Activated CD4-positive, alpha-beta T cell treated with anti-CD3 and anti-CD28 coated beads, Interleukin-2, amount 10 ng/mL, durations not matched to agents 7 days and 5 days (primary cell): ENCODE results near the gene PTK7. TPM values are rescaled to one million over a fixed set of nuclear protein-coding genes. Genes with fewer than 3 reads are reported as not detected.

Experiments
- CTCF ChIA-PET: fragments of 350-600 bp; sonication (Branson Sonifier 250); formaldehyde crosslinking; loops from one replicate; lab custom pipeline; 2021; ENCODE audit warnings: antibody characterized with exemption; lab: Charles Lee
- POLR2A ChIA-PET: fragments of 350-600 bp; sonication (Branson Sonifier 250); formaldehyde crosslinking; loops from one replicate; lab custom pipeline; 2021; ENCODE audit warnings: antibody characterized with exemption; lab: Charles Lee
- DNase-seq: peaks from one replicate; pipeline ENCODE4 v3.0.0-alpha.2; 2020
- H3K27ac Mint-ChIP-seq: one replicate; pipeline ENCODE4 v1.8.0; 2021; ENCODE audit warnings: mild to moderate bottlenecking, moderate library complexity, mixed read lengths
- H3K27me3 Mint-ChIP-seq: one replicate; pipeline ENCODE4 v1.8.0; 2021; ENCODE audit warnings: mixed read lengths
- H3K36me3 Mint-ChIP-seq: one replicate; pipeline ENCODE4 v1.8.0; 2021; ENCODE audit warnings: low read depth, mixed read lengths
- H3K4me1 Mint-ChIP-seq: one replicate; pipeline ENCODE4 v1.8.0; 2021; ENCODE audit warnings: mixed read lengths
- H3K4me3 Mint-ChIP-seq: one replicate; pipeline ENCODE4 v1.8.0; 2021; ENCODE audit warnings: mild to moderate bottlenecking, moderate library complexity, mixed read lengths
- H3K9me3 Mint-ChIP-seq: one replicate; pipeline ENCODE4 v1.8.0; 2021; ENCODE audit warnings: mixed read lengths
- total RNA-seq, 2 experiments: library from RNA; stranded (reverse); gene quantifications; one replicate each; pipeline ENCODE4 v1.2.3, GENCODE V29; 2021

PTK7 gene
- total RNA-seq, 2 experiments from 2014 or later, result 1.3 to 1.9 TPM

GRCh38 chr6:43184268-43184985, 108.3 kb downstream of the PTK7 start:
- H3K9me3 Mint-ChIP-seq, result no peaks in the 10 kb centered on the region
- POLR2A ChIA-PET, result interaction anchor here (0.6 kb wide), 1 partner anchor 68 kb away, joined by 3 read pairs; no protein-coding TSS in a partner anchor

DNA sequence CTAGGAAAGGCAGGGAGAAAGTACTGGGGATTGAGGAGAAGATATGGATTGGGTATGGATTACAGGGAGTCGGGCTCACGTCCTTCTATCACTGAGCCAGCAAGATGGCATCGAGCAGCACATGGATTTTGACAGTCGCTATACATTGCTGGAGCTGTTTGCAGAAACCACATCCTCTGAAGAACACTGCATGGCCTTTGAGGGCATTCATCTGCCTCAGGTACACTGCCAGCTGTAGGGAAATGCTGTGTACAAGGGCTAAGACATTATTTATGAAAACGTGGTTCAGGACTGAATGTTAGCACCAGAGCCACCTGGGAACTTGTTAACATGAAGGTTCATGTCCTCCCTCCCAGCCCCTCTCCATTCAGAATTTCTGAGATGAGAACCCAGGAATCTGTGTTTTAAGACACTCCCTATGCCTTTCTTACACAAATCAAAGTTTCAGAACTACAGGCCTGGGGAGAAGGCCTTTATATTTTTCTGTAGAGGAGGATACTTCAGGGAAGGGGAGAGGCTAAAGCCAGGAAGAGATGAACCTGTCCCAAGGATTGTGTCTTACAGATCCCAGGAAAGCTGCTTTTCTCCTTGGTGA, 109.4 kb downstream of the PTK7 start:
- H3K4me3 Mint-ChIP-seq, result peak overlapping the region; percentile 5
- ChIA-PET CTCF (interaction anchor here (1.8 kb wide), 1 partner anchor 16 kb away, joined by 3 read pairs; no protein-coding TSS in a partner anchor), POLR2A (no interaction called here)
- peaks cover 28% of the 10 kb centered on the region for H3K36me3 Mint-ChIP-seq
- no peaks in the 10 kb centered on the region for H3K9me3 Mint-ChIP-seq
- H3K27me3 Mint-ChIP-seq, result no peaks in the 10 kb centered on the region
- peaks cover 50% of the 10 kb centered on the region for H3K4me1 Mint-ChIP-seq
- peak; percentile 61 for DNase-seq
- peak overlapping the region; percentile 71 for H3K27ac Mint-ChIP-seq

More at GRCh38 chr6:43184268-43184985, 108.3 kb downstream of the PTK7 start:
- H3K4me1 Mint-ChIP-seq, result peaks cover 50% of the 10 kb centered on the region
- H3K27ac Mint-ChIP-seq, result peak overlapping the region; percentile 78
- no peaks in the 10 kb centered on the region for H3K27me3 Mint-ChIP-seq
- CTCF ChIA-PET, result interaction anchor here (1.0 to 1.8 kb wide), 2 partner anchors 10 to 17 kb away, joined by 3 read pairs; no protein-coding TSS in a partner anchor
- peaks cover 23% of the 10 kb centered on the region for H3K36me3 Mint-ChIP-seq
- H3K4me3 Mint-ChIP-seq, result no peak overlapping the region
- no peak for DNase-seq

DNA sequence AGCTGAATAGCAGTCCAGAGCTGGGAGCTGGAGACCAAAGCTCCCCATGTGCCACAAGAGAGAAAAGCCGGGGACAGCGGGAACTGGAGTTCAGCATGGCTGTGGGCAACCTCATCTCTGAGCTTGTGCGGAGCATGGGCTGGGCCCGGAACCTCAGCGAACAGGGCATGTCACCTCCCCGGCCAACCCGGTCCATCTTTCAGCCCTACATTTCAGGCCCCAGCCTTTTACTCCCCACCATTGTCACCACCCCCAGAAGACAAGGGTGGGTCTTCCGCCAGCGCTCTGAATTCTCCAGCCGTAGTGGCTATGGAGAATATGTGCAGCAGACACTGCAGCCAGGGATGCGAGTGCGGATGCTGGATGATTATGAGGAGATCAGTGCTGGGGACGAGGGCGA, 109.9 kb downstream of the PTK7 start:
- POLR2A ChIA-PET, result no interaction called here
- Mint-ChIP-seq H3K36me3 (peaks cover 31% of the 10 kb centered on the region), H3K4me1 (peaks cover 51% of the 10 kb centered on the region)

DNA sequence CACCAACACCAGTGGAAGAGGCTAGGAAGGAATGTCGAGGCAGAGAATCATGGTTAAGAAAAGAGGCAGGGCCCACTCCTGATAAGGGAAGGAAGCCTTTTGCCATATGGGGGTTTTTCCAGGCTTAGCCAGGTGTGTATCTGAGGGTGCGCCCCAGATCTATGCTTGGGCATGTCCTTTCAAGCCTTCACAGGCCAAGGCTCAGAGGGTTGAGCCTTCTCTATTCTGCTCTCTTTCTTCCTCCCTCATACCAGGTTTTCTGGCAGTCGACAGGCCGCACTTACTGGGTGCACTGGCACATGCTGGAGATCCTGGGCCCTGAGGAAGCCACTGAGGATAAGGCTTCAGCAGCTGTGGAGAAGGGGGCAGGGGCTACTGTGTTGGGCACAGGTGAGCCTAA, 110.6 kb downstream of the PTK7 start:
- H3K27ac Mint-ChIP-seq, result peak overlapping the region; percentile 34
- ChIA-PET POLR2A (no interaction called here), CTCF (interaction anchor here (1.0 kb wide), 1 partner anchor 38 kb away, joined by 3 read pairs; no protein-coding TSS in a partner anchor)
- no peaks in the 10 kb centered on the region for H3K27me3 Mint-ChIP-seq
- DNase-seq, result no peak
- H3K9me3 Mint-ChIP-seq, result no peaks in the 10 kb centered on the region
- H3K36me3 Mint-ChIP-seq, result peaks cover 32% of the 10 kb centered on the region
- H3K4me3 Mint-ChIP-seq, result no peak overlapping the region
- H3K4me1 Mint-ChIP-seq, result peaks cover 44% of the 10 kb centered on the region

More for the DNA sequence above, 109.9 kb downstream of the PTK7 start:
- no peak for DNase-seq
- CTCF ChIA-PET, result no interaction called here
- H3K9me3 Mint-ChIP-seq, result no peaks in the 10 kb centered on the region
- peak overlapping the region; percentile 71 for H3K27ac Mint-ChIP-seq
- H3K27me3 Mint-ChIP-seq, result no peaks in the 10 kb centered on the region
- no peak overlapping the region for H3K4me3 Mint-ChIP-seq

- no peaks in the 10 kb centered on the region for H3K9me3 Mint-ChIP-seq
- DNase-seq, result no peak
- H3K27ac Mint-ChIP-seq, result no peak overlapping the region
- no peaks in the 10 kb centered on the region for H3K27me3 Mint-ChIP-seq
- H3K36me3 Mint-ChIP-seq, result peaks cover 35% of the 10 kb centered on the region
- POLR2A ChIA-PET, result no interaction called here
- H3K4me3 Mint-ChIP-seq, result no peak overlapping the region
- H3K4me1 Mint-ChIP-seq, result peaks cover 37% of the 10 kb centered on the region
- CTCF ChIA-PET, result interaction anchor here (1.1 to 1.6 kb wide), 2 partner anchors 41 to 121 kb away, joined by 3 to 4 read pairs; partner anchors contain the start of genes CRIP3 and DNPH1
These were observed 111.7 kb downstream of the PTK7 start for GRCh38 chr6:43187821-43188220.

- H3K36me3 Mint-ChIP-seq, result peaks cover 37% of the 10 kb centered on the region
- DNase-seq, result no peak
- POLR2A ChIA-PET, result no interaction called here
- CTCF ChIA-PET, result interaction anchor here (1.6 kb wide), 1 partner anchor 120 kb away, joined by 4 read pairs; the partner anchor contains the start of gene CRIP3
- H3K27ac Mint-ChIP-seq, result no peak overlapping the region
- no peaks in the 10 kb centered on the region for H3K9me3 Mint-ChIP-seq
- no peaks in the 10 kb centered on the region for H3K27me3 Mint-ChIP-seq
- no peak overlapping the region for H3K4me3 Mint-ChIP-seq
- peaks cover 31% of the 10 kb centered on the region for H3K4me1 Mint-ChIP-seq
These were observed 112.3 kb downstream of the PTK7 start for GRCh38 chr6:43188426-43188825.

DNA sequence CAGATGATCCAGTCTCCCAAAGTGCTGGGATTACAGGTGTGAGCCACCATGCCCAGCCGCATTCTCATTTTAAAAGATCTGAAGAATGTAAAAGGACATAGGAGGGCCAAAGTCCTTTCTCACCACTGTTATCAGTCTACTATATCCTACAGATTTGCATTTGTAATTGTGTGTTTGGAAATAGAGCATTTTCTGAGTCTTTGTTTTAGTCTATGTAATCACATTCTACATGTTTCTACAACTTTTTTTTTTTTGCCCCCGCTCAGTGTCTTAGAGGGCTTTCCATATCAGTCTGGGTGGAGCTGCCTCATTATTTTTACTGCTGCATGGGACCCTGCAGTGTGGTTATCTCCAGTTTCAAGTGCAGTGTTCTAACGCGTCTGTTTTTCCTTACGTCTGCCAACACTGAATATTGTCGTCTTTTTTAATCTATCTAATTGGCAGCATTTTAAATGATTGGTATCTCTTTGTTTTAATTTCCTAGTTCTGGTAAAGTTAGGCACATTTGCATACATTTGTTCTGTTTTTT, 113.7 kb downstream of the PTK7 start:
- H3K27ac Mint-ChIP-seq, result peak overlapping the region; percentile 16
- no peak for DNase-seq
- H3K4me3 Mint-ChIP-seq, result no peak overlapping the region
- peaks cover 19% of the 10 kb centered on the region for H3K4me1 Mint-ChIP-seq
- ChIA-PET CTCF (interaction anchor here (0.8 kb wide), 1 partner anchor 10 kb away, joined by 3 read pairs; no protein-coding TSS in a partner anchor), POLR2A (no interaction called here)
- H3K27me3 Mint-ChIP-seq, result no peaks in the 10 kb centered on the region
- H3K9me3 Mint-ChIP-seq, result no peaks in the 10 kb centered on the region
- peaks cover 36% of the 10 kb centered on the region for H3K36me3 Mint-ChIP-seq

- DNase-seq, result no peak
- Mint-ChIP-seq H3K9me3 (no peaks in the 10 kb centered on the region), H3K36me3 (peaks cover 41% of the 10 kb centered on the region), H3K27ac (no peak overlapping the region), H3K4me3 (no peak overlapping the region), H3K4me1 (peaks cover 2% of the 10 kb centered on the region), H3K27me3 (no peaks in the 10 kb centered on the region)
- POLR2A ChIA-PET, result no interaction called here
- CTCF ChIA-PET, result interaction anchor here (0.7 kb wide), 1 partner anchor 12 kb away, joined by 3 read pairs; no protein-coding TSS in a partner anchor
These were observed 116.8 kb downstream of the PTK7 start for GRCh38 chr6:43192911-43193310.

DNA sequence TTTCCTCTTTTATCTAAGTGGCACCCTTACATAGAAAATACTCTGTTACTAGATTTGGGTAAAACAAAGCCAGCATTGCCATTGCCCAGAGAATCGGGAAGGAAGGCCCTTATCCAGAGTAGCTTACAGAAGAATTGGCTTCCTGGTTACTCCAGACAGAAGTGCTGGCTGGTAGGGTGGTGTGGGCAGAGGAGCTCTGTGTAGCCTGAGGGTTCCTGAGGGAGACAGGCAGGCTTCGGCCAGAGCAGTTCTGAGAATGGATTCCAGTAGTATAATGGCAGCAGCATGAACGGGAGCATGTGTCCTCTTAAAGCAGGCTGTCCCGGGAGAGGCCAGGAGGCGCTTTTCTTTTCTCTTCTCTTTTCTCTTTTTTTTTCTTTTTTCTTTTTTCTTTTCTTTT, 117.8 kb downstream of the PTK7 start:
- Mint-ChIP-seq H3K4me3 (no peak overlapping the region), H3K36me3 (peaks cover 38% of the 10 kb centered on the region), H3K27ac (no peak overlapping the region), H3K9me3 (no peaks in the 10 kb centered on the region), H3K27me3 (no peaks in the 10 kb centered on the region), H3K4me1 (peaks cover 2% of the 10 kb centered on the region)
- no peak for DNase-seq
- CTCF ChIA-PET, result interaction anchor here (0.7 kb wide), 1 partner anchor 277 kb away, joined by 3 read pairs; no protein-coding TSS in a partner anchor
- POLR2A ChIA-PET, result no interaction called here

DNA sequence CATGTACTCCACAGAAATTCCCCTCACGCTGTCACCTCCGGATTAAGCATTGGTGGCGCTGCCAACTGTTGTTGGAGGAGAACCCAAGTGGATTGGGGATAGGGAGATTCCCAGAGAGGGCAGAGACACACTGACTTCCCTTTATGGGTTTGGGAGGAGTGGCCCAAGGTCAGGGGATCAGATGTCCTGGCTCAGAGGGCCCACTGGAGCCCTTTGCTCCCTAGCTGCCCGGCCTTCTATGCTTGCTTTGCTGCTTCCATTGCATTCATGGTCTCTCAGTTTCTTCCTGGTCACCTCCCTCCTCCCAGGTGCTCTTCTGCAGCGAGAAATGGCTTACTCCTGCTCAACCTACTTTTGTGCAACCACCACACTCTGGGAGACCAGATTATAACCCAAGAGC, 120.2 kb downstream of the PTK7 start:
- H3K4me3 Mint-ChIP-seq, result no peak overlapping the region
- no peak for DNase-seq
- H3K36me3 Mint-ChIP-seq, result peaks cover 35% of the 10 kb centered on the region
- ChIA-PET POLR2A (no interaction called here), CTCF (interaction anchor here (0.6 kb wide), 1 partner anchor 243 kb away, joined by 3 read pairs; no protein-coding TSS in a partner anchor)
- H3K27ac Mint-ChIP-seq, result no peak overlapping the region
- no peaks in the 10 kb centered on the region for H3K27me3 Mint-ChIP-seq
- no peaks in the 10 kb centered on the region for H3K9me3 Mint-ChIP-seq
- peaks cover 2% of the 10 kb centered on the region for H3K4me1 Mint-ChIP-seq

DNA sequence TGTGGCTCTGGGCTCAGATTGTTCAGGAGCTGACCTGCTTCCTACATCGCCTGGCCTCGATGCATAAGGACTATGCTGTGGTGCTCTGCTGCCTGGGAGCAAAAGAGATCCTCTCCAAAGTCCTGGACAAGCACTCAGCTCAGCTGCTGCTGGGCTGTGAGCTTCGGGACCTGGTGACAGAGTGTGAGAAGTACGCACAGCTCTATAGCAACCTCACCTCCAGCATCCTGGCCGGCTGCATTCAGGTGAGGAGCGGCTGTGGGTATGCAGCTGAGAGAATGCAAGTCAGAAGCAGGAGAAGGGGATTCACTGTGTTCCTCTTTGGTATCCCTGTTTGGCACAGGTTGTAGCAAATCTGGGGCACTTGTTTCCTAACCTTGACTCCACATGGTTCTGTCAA, 123.8 kb downstream of the PTK7 start:
- no peak overlapping the region for H3K27ac Mint-ChIP-seq
- POLR2A ChIA-PET, result no interaction called here
- DNase-seq, result no peak
- H3K27me3 Mint-ChIP-seq, result no peaks in the 10 kb centered on the region
- H3K4me1 Mint-ChIP-seq, result peaks cover 2% of the 10 kb centered on the region
- no peaks in the 10 kb centered on the region for H3K9me3 Mint-ChIP-seq
- no peak overlapping the region for H3K4me3 Mint-ChIP-seq
- peaks cover 30% of the 10 kb centered on the region for H3K36me3 Mint-ChIP-seq
- CTCF ChIA-PET, result interaction anchor here (1.1 to 2.5 kb wide), 2 partner anchors 9 to 29 kb away, joined by 3 to 10 read pairs; partner anchors contain the start of gene DNPH1

DNA sequence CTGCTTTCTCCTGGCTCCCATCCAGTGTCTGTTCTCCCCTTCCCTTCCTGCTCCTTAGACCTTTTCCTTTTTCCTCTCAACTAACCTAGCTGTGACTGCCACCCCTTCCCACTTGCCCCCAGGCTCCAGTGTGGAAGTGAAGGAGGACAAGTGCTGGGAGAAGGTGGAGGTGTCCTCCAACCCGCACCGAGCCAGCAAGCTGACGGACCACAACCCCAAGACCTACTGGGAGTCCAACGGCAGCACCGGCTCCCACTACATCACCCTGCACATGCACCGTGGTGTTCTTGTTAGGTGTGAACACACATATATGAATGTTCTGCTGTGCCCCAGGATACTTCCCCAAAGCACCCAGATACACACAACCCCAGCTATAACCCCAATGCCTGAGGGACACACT, 124.4 kb downstream of the PTK7 start:
- H3K27ac Mint-ChIP-seq, result no peak overlapping the region
- no peak overlapping the region for H3K4me3 Mint-ChIP-seq
- DNase-seq, result no peak
- ChIA-PET CTCF (interaction anchor here (0.7 to 2.5 kb wide), 3 partner anchors 16 to 57 kb away, joined by 3 to 10 read pairs (median 3); partner anchors contain the start of gene DNPH1), POLR2A (no interaction called here)
- H3K4me1 Mint-ChIP-seq, result peaks cover 2% of the 10 kb centered on the region
- H3K9me3 Mint-ChIP-seq, result no peaks in the 10 kb centered on the region
- no peaks in the 10 kb centered on the region for H3K27me3 Mint-ChIP-seq
- peaks cover 29% of the 10 kb centered on the region for H3K36me3 Mint-ChIP-seq
